GM19467 (cell line): Measurements from ENCODE around the gene ADARB1.

Experiments used
- ATAC-seq: cut with Tn5 transposase; IDR thresholded peaks from one replicate; pipeline ENCODE4 v1.9.1; 2021; ENCODE audit warnings: mild to moderate bottlenecking, moderate library complexity; ENCODE audit not compliant: unreplicated experiment

Gene ADARB1

DNA sequence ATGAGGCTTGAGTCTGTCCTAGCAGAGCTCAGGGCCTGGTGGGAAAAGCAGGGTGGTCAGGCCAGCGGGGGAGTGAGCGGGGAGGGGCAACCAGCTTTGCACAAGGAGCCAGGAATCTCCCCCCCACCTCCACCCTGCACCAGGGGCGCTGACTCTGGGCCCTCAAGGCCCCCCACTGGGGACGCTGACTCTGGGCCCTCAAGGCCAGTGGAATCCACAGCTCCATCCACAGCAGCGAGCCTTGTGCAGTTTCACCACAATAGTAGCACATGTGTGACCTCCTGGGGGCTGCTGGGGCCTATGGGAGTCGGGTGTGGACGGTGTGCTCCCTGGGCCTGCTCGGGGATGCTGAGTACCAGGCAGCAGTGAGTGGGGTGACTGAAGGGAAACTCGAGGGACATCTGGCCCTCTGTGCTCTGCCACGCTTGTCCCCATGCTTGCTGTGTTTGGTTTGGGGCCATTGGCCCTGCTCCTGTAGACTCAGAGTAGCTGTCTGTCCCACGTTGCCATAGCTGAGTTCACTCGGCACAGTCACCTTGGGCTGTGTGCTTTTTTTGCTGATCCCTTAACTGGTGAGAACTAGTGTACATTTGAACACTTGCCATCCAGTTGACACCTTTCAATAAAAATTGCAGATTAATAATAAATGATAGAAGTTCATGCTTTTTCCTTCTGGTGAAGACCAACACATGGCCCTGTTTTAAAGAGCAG is 89.2 kb downstream of the ADARB1 start:
- ATAC-seq = no peak

DNA sequence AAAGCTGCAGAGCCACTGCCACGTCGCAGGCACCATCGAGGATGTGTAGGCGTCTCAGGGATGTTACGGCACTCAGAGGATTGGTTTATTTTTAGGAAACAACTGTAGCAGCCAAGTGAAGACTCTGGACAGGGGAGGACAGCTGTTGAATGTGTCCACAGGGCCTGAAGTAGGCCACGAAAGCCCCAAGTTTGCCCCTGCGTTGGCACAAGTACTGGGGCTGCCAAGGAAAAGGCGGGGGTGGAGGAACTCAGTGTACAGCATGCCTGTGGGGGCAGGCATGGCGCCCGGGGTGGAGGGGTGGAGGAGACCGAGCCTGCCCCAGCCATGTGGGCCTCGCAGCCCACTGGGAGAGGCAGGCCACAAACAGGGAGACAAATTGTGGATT is 89.7 kb downstream of the ADARB1 start:
- no peak for ATAC-seq

DNA sequence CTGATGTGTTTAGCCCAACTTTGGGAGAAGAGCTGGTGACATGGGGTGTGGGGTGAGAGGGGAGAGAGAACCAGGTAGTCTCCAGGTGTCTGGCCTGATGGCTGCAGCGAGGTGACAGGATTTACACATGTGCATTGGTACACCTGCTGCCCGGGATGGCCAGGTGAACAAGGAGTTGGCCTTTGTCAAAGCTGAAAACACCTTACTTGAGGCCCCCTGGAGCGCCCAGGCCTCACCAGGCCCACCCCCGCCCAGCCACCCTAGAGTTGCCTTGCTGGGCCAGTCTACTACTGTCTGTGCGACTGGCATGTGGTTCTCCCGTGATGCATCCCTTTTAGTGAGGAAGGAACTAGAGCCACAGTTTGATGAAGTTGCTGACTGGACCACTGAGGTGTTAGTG is 90.5 kb downstream of the ADARB1 start:
- no peak for ATAC-seq

DNA sequence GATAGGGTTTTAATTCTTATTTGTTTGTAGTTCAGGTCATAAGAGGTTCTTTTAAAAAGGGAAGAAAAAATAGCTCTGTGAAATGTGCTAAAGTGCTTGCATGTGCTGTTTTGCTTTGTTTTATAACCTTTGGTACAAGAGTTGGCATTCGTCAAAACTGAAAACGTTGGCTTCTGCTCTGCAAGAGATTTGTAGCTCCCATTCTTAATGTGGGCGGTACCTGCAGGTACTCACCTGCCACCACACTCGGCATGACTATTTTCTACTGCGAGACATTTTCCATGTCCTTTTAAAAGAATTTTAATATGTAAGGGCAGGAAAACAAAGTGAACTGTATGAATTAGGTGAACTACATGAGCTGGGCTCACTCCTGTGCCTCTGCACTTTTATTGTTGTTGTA is 92.6 kb downstream of the ADARB1 start:
- no peak for ATAC-seq

DNA sequence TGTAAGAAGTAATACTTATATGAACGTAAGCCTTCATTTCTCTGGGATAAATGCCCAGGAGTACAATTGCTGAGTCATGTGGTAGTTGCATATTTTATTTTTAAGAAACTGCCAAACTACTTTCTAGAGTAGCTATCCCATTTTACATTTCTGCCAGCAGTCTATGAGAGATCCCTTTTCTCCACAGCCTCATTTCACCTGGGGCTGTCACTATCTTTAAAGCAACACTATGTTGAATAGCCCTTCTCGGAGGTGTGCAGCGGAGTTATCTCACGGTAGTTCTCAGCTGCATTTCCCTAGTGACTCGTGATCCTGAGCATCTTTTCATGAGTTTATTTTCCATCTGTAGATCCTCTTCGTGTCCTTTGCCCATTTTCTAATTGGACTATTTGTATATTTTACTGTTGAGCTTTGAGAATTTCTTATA is 93.4 kb downstream of the ADARB1 start:
- ATAC-seq = no peak

DNA sequence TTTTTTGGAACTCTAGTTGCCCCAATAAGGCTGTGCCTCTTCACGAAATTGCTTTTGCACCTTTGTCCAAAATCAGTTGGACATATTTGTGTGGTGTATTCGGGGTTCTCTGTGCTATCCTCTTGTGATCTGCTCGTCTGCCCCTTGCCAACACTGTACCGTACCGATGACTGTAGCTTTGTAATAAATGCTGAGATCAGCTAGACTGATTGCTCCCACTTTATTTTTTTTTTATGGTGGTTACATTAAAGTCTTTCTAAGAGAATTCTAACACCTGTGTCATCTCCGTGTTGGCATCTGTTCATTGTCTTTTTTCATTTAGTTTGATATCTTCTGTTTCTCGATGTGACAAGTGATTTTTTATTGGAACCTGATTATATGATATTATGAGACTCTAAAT is 94.1 kb downstream of the ADARB1 start:
- ATAC-seq = no peak

DNA sequence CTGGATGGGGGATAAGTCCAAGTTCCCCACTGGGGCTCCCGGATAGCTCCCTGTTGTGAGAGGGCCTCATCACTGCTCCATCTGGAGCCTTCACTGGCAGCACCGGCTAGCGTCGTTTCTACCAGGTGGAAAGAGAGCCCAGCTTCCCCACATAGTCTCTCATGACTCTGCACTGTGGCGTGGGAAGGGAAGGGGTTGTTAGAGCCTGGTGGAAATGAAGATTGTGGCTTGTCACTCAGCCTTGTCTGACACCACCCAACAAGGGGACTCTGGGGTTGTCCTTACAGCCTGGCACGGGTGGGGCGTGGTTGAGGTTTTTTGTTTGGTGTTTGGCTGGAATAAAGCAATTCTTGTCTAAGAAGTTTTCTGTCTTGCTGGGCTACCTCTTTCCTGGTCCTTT is 94.6 kb downstream of the ADARB1 start:
- ATAC-seq = no peak

DNA sequence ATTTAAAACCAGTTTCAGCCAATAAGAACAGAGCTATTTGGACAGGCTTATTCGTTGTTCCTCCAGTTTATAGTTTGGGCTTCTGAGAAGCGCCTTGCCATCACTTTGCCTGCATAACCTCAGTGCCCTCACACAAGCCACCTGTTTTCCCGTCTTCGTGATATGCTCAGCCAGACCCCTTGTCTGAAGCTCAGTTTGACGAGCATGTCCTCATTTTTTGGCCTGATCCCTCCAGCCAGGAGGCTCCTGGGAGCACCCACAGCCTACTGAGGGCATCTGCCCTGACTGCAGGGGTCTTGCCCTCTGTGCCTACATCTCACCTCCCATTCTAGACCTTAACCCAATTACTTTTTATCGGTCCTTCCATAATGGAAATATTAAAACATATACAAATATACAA is 95.3 kb downstream of the ADARB1 start:
- no peak for ATAC-seq

DNA sequence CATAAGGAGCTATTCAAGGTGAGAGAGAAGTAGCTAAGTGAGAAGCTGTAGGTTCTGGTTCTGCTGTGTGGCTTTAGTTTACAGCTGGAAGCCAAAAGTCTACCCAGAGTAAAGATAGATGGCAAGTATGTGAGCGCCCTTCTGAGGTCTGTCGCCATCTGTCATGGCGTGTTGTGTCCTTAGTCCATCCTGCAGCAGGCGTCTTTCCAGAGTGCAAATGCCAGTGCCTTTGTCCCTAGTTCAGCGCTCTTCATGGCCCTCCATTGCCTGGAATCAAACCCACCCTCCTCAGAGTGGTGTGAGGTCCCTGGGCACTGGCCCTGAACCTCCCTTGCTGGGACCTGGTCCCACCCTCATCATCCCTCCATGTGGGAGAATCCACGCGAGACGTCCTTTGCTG is 96.6 kb downstream of the ADARB1 start:
- no peak for ATAC-seq

DNA sequence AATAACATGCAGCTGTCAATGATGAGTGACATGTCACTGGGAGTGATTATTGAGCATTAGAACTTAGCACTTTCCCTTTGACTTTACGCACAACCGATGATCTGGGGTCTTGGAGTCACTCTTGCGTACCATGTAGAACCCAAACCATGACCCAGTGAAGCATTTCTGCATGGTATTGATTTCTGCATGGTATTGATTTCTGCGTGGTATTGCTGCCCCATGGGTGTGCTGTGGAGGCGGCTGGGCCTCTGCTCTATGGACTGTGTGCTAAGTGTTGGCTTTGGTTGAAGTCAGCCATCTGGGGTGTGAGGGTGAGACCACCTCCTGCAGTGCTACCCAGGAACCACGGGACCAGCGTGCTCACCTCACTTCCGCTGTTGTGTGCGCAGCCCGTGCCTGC is 98.0 kb downstream of the ADARB1 start:
- no peak for ATAC-seq

DNA sequence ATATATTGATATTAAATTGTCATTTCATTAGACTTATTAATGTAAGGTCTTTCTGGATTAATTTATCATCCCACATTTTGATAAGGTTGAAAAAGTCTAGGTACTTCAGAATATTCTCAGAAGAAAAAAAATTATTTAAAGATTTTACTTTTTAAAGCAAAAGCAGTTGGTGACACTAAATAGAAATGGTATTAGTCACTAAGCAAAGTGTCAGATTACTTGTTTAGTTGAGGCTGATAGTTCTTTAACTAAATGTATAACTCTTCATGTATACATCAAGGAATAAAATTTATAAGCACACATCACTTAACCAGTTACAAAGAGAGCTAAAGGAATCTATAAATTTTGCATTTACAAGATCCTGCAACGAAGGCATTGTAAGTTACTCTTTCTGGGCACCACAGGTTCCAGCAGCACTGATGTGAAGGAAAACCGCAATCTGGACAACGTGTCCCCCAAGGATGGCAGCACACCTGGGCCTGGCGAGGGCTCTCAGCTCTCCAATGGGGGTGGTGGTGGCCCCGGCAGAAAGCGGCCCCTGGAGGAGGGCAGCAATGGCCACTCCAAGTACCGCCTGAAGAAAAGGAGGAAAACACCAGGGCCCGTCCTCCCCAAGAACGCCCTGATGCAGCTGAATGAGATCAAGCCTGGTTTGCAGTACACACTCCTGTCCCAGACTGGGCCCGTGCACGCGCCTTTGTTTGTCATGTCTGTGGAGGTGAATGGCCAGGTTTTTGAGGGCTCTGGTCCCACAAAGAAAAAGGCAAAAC is 101.1 kb downstream of the ADARB1 start:
- no peak for ATAC-seq

DNA sequence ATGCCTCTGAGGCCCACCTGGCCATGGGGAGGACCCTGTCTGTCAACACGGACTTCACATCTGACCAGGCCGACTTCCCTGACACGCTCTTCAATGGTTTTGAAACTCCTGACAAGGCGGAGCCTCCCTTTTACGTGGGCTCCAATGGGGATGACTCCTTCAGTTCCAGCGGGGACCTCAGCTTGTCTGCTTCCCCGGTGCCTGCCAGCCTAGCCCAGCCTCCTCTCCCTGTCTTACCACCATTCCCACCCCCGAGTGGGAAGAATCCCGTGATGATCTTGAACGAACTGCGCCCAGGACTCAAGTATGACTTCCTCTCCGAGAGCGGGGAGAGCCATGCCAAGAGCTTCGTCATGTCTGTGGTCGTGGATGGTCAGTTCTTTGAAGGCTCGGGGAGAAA is 101.8 kb downstream of the ADARB1 start:
- no peak for ATAC-seq

DNA sequence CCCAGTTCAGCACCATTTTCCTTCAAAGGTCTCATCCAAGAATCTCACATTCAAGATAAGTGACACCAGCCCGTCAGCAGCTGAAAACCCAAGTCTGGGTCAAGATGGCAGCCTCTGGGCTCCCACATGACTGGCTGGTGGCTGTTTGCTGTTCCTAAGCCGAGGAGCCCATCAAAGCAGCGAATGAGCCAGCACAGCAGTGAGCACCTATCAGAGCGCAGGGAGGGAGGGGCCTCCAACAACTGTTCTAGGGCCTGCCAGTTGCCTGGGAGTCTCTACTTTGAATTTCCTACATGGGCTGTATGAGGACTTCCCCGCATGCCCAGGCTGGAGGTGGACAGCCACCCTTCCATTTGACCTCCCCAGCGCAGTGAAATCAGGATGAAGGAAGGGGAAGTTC is 102.7 kb downstream of the ADARB1 start:
- ATAC-seq = no peak

DNA sequence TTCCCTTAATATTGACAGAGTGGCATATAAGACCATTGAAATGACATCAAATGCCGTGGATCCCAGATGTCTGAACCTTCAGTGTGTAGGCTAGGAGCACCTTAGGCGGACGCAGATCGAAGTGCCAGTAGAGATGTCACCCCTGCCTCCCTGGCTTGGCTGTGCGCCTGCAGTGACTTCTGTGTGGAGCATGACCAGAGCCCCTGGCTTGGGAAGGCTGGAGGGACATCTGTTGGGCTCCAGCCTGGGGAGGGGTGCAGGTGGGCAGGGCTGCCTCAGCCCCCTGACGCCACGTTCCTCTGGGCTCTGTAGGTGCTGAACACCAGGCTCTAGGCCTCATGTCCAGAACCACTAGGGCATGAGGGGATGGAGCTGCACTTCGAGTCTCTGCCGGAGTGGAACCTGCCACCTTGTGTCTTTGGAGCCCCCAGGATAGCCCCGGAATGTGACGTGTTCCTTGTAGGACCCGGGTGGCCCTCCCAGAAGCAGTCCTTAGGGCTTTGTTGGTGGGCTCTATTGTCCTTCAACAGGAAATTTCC is 103.8 kb downstream of the ADARB1 start:
- no peak for ATAC-seq

DNA sequence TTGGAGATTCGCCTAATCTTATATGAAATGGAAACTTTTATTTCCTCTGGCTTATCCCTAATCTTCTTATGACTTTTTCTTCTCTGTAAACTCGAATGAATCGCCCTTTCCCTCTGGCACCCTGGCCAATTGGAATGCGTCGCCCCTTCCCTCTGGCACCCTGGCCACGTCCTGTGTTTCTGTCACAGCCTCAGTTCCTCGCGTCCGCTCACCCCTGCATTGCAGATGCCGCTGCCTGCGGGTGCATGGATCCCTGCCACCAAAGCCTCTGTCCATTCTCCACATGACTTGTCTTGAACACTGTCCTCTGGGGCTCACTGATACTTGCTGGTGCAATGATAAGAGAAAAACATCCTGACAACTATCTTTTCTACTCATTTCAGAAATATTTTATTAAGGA is 104.6 kb downstream of the ADARB1 start:
- ATAC-seq = no peak

DNA sequence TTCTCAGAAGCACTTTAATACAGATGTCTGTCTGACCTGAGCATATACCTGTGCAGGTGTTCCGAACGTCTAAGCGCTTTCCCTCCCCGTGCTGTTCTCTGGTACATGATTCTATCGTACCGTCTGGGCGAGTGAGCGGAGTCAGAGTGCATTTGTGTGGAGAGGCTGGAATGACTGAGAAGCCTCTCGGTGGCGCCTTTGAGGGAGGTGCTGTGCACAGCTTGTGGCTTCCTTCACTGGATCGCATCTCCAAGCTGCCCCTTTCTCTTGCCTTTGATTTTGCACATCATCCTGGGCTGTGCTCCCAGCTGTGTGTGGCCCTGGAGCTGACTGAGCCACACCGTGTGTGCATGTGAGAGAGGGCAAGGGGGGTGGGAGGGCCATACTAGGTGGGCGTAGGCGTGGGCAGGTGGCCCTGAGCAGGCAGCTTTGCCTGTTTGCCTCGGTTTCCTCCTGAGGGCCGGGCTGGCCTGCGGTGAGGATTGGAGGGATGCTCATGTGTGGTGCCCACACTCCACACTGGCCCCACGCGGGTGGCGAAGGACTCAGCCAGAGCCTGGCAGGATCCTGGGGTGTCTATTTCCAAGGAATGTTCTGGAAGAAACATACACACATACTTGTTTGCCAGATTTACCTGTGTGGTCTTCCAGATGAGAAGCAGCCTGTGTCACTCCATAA is 105.3 kb downstream of the ADARB1 start:
- ATAC-seq = no peak

DNA sequence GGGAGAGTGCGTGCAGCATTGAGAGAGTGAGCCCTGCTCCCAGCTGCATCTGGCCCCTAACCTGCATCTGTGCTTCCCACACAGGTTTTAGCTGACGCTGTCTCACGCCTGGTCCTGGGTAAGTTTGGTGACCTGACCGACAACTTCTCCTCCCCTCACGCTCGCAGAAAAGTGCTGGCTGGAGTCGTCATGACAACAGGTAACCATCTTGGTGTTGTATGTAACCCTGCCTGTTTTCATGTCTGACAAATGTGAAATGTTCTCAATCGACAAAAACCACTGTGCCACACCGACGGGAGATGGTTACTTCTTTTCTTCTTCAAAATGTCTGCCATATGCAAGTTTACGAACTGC is 105.8 kb downstream of the ADARB1 start:
- no peak for ATAC-seq

DNA sequence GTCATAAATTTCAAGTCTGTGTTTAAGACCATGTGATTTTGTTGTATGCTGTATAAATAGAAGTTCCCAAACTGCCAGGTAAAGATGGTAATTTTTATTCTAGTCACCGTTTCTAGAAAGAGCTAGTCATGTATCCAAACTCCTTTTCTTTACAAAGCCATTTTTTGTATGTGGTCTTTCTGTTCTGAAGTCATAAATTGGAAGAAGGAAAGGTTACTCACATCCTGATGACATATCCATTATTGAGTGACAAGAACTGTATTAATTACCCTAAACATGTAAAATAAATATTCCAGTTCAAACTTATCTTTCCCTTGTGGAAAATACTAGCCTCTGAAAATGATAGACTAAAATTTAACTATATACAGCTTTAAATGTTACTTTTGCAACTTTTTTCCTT is 108.6 kb downstream of the ADARB1 start:
- ATAC-seq = no peak

DNA sequence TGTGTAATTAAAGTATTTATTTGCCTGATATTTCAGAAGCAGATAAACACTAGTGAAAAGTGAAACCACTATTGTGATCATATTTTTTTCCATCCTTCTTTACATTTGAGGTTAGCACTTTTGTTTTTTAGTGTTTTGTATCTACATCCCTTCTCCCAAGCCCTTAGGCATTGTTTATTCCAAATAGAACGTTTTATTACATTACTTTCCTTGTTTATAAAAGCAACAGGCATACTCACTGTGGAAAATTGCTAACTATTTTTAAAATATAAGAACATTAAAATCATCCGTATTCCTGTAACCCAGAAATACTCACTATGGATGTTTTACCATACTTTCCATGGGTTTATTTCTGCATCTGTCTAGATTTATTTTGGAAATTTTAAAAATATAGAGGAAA is 109.5 kb downstream of the ADARB1 start:
- ATAC-seq = no peak

DNA sequence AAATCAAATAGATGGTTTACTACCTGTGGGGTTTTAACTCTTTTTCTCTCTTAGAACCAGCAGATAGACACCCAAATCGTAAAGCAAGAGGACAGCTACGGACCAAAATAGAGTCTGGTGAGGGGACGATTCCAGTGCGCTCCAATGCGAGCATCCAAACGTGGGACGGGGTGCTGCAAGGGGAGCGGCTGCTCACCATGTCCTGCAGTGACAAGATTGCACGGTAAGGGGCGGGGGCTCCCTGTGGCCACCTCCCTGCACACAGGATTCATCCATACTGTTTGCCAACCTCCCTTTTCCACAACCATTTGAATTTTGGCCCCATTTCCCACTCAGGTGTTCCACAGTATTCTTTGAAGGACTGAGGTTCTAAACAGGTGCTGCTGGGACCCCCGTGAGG is 110.5 kb downstream of the ADARB1 start:
- ATAC-seq = no peak

DNA sequence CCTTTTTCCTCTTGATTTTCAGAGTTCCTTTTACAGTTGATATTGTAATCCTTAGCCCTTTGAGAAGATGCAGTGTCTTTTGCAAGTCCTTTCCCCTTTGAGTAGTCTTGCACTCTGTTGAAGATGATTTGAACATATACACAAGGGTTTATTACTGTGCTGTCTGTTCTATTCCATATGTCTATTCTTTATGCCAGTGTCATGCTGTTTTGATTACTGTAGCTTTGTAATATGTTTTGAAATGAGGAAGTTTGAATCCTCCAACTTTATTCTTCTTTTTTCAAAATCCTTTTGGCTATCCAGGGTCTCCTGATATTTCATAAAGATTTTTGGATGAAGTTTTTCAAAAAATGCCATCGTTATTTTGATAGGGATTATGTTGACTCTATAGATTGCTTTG is 112.3 kb downstream of the ADARB1 start:
- ATAC-seq = no peak

DNA sequence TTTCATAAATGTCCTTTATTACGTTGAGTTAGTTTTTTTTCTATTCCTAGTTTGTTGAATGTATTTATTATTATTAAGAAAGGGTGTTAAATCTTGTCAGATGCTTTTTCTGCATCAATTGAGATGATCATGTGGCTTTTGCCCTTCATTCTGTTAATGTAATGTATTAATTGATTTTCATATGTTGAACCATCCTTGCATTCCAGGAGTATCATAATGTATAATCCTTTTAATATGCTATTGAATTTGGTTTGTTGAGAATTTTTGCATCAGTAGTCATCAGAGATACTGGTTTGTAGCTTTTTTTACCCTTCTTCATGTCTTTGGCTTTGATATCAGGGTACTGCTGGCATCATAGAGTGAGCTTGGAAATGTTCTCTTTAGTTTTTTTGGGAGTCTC is 113.3 kb downstream of the ADARB1 start:
- no peak for ATAC-seq
